NB4 (cell line): ENCODE results near the gene METTL4.

ENCODE experiments used
- CTCF ChIP-seq: IDR thresholded peaks from one replicate; pipeline ENCODE4 v1.5.1; 2012; ENCODE audit warnings: low read depth, low read length
- MYC ChIP-seq: IDR thresholded peaks from 2 replicates; pipeline ENCODE4 v1.6.1; 2011; ENCODE audit warnings: low read depth, low read length
- POLR2A ChIP-seq: IDR thresholded peaks from 2 replicates; pipeline ENCODE4 v1.6.1; 2011; ENCODE audit warnings: mild to moderate bottlenecking; ENCODE audit not compliant: insufficient read length; ENCODE audit errors: extremely low read depth
- TF ChIP-seq, protein P1 (sequence below): IDR thresholded peaks from 2 replicates; pipeline ENCODE4 v1.6.1; 2011; ENCODE audit warnings: low read depth, low read length

DNA sequence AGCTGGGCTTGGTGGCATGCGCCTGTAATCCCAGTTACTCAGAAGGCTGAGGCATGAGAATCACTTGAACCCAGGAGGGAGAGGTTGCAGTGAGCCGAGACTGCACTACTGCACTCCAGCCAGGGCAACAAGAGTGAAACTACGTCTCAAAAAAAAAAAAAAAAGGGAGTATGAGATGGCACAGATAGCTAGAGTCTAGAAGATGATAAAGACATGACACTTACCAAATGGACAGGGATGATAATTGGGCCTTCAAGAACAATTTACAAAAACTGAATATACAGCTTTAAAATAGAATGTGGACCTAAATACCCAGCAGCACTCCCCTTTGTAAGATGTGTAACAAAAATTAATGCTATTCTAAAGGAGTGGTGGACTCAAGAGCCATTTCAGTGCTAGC, 2.7 kb downstream of the METTL4 start:
- TF ChIP-seq CTCF (no peak), POLR2A (no peak), MYC (no peak)
- TF ChIP-seq, protein P1, sequence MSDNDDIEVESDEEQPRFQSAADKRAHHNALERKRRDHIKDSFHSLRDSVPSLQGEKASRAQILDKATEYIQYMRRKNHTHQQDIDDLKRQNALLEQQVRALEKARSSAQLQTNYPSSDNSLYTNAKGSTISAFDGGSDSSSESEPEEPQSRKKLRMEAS = no peak
